Fibroblast of peridontal ligament (primary cell): Measurements from ENCODE around the gene DHRS7B.
A peak's percentile ranks its signal among the peaks of the same experiment; 100 is the strongest.

ENCODE experiments used
- DNase-seq: peaks from one replicate; pipeline ENCODE4 v3.0.0-alpha.2; 2010; ENCODE audit errors: extremely low read depth

The DHRS7B gene

DNA sequence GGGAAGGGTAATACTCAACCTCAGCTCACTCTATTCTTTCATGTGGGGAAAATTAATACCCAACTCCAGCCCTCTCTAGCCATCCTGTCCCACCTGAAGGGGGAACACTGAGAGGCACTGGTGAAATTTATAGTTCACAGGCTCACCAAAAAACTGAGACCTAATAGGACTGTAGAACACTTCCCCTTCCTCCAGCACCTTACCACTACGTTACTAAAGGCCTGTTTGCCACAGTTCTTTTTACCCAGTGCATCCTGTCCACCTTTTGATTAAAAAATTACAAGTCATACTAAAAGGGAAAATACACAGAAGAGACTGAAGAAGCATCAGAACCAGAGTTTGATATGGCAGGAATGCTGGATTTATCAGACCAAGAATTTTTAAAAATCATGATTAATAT, 26.0 kb downstream of the DHRS7B start:
- DNase-seq = no peak

DNA sequence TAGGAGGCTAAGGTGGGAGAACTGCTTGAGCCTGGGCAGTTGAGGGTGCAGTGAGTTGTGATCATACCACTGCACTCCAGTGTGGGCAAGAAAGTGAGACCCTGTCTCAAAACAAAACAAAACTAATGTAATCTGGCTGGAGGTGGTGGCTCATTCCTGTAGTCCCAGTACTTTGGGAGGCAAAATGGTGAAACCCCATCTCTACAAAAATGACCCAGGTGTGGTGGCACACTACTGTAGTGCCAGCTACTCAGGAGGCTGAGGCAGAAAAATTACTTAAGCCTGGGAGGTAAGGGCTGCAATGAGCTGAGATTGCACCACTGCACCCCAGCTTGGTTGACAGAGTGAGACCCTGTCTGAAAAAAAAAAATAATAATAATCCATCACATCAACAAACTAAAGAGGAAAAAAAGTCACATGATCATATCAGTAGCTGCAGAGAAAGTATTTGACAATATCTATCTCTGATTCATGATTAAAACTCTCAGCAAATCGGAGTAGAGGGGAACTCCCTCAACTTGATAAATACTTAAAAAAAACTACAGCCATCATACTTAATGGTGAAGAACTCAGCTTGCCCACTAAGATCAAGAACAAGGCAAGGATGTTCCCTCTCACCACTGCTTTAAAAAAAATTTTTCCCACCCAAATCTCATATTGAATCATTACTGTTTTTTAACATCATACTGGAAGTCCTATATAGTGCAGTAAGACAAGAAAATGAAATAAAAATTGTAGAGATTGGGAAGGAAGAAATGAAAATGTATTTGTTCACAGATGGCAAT, 31.0 kb downstream of the DHRS7B start:
- no peak for DNase-seq

DNA sequence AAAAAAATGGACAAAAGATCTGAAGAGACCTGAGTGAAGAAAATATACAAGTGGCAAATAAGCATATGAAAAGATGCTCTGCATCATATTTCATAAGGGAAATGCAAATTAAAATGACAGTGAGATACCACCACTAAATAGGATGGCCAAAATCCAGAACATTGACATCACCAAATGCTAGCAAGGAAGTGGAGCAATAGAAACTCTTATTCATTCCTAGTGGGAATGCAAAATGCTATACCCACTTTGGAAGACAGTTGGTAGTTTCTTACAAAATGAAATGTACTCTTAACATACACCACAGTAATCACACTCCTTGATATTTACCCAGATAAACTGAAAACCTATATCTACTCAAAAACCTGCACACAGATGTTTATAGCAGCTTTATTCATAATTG, 33.6 kb downstream of the DHRS7B start:
- DNase-seq = peak; percentile 24

DNA sequence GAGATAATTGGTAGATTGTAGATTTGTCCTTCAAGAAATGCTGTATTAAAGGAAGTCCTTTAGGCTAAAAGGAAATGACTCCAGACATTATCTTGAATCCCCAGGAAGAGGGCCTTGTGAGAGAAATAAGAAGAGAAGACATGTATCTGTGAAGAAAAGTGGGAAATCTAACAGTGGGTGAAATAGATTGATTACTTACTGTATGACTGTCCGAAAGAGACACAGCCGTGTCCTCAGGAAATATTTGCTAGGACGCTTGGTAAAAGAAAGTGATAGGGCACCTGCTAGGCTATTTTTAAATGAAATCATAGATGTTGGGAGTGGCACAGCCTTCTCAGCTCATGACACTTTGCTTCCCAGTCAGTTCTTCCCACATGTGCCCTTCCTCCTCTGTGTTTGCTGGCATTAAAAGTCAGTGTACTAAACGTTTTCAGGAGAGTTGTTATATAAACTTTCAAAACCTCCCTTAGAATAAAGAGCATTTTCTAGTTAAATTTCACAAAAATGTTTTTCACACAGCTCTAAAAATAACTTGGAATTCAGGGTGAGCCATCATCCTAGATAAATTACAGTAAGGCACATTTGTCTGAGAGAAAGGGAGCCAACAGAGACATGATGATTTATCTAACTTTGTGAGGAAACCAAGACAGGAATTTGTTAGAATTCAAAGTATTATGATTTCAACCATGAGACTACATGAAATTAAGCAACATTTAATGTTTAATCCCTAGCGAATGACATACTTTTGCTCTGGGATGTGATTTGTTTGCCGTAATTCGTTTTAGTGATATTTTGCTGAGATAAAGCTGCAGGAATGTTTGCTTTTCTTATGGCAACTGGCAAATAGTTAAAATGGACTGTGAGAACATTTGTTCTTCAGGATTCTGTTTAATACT, 35.0 kb downstream of the DHRS7B start:
- DNase-seq = peak; percentile 94

DNA sequence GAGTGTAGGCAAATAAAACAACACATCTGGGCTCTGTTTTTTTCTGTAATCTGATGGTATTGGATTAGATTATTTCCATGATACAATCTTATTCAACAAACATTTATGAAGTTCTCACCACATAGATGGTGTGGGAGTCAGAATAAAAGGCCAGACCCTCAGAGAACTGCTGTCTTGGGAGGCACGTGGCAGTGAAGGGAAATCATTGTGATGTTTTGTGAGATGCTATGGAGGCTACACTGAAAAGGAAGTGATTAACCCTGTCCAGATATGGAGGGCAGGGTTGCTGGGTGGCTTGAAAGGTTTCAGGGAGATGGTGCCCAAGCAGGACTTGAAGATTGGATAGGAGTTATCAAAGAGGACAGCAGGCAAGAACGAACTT, 35.6 kb downstream of the DHRS7B start:
- no peak for DNase-seq

DNA sequence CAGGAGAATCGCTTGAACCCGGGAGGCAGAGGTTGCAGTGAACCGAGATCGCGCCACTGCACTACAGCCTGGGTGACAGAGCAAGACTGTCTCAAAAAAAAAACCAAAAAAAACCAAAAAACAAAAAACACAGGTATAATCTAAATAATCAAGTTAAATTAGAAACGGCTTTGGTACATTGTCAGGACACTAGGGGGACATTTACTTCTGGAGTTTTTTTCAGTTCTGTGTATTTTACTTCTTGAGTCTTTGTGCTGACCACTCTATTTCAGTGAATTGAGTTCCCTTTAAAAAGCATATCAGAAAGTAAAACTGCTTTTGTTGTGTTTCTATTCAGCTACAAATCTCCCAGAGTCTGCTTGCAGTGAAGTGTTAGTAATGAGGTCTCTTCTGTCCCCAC, 36.3 kb downstream of the DHRS7B start:
- DNase-seq = peak; percentile 5

DNA sequence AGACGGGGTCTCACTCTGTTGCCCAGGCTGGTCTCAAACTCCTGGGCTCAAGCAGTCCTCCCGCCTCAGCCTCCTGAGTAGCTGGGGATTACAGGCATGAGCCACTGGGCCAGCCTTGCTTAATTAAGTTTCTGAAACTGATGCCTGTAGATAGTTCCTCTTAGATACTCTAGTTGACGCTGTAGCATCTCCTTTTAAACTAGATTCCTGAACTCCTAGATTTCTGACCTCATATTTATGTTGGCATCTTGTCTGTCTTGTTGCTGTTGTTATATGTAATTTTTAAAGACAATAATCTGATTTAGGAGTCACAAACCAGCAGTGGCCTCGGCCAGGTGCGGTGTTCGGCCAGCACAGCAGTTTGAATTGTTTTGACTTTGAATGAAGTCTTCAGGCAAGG, 37.5 kb downstream of the DHRS7B start:
- DNase-seq = peak; percentile 40

DNA sequence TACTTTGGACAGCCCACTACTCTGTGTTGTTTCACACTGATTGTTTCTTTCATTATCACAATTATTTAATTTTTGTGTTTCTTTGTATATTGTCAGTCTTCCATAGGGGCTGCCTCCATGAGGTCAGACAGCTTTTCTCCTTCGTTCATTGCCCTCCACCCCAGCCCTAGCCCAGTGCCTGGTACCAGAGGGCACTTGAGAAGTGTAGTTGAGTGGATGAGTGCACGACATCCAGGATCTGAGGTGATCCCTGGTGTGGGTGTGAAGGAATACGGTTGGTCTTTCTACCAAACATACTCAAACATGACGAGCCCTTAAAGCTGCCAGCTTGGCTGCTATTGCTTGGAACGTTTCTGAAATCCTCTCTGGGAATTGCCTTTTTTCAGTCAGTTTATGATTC, 37.9 kb downstream of the DHRS7B start:
- no peak for DNase-seq

DNA sequence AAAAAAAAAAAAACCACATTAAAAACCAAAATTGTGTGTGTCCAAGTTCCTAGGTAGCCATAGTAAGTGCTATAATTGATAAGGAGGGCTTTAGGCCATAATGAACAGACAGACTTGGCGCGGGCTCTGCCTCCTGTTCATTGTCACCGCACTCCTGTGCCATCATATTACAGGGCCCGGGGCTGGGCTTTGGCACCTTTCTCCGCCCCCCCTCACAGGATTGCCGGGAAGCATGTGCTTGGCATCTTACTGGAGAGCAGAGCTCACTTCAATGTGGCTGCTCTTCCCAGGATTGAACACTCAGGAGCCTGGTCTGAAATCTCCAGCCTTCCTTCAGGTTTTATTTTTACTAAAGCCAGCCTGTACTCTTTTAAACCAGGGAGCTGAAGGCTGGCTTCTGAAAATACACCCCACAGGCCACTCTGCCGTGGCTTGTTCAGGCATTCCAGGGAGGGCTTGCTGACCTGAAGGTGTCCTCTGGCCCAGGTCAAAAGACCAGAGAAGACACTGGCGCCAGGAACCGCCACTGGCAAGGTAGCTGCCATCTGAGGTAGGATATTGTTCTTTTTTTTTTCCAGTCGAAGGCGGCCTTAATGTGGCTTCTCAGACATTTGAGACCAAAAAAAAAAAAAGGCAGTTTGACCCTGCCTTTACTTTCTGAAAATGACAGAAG, 39.3 kb downstream of the DHRS7B start:
- DNase-seq = peak; percentile 3

DNA sequence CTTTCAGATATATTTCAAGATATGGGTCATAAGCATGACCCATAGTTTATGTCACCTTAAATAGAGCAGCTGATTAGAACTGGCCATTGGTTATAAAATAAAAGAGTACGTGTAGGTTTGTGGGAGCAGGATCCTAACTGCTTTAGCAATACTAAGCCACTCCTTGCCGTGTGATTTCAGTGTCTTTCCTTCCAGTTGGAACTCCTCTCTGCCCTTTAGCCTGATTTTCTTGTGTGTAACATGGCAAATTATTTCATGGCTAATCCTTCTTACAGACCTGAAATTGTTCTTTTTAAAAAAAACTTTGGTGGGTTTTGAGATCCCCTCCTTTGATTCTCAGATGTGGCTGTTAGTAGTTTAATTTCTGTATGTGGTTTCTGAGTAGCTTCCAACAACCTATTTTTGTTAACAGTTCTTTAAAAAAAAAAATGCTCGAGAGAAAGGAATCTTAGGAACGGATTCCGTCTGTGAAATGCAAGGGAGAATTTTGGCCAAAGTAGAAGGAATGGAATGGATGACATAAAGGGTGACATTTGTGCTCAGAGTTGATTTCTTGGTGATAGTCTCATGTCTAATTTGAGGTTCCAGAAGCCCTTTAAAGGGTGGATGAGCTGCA, 39.9 kb downstream of the DHRS7B start:
- peak; percentile 78 for DNase-seq

DNA sequence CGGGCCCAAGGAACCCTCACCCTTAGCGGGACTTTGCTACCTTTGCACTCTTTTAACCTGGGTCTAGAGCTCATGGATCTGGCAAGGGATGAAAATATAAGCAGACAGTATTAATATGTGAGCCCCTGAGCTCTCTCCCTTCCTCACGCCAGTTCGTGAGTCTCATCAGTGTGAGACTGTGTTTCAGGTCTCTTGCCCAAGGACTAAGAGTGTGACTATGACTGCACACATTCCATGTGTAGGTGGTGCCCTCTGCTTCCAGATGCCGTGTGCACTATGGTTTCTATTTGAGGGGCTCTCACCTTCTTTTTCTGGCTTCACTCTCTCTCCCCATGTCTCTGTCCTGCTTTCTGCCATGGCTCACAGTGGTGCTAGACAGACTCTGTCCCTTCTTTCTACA, 40.5 kb downstream of the DHRS7B start:
- peak; percentile 26 for DNase-seq

DNA sequence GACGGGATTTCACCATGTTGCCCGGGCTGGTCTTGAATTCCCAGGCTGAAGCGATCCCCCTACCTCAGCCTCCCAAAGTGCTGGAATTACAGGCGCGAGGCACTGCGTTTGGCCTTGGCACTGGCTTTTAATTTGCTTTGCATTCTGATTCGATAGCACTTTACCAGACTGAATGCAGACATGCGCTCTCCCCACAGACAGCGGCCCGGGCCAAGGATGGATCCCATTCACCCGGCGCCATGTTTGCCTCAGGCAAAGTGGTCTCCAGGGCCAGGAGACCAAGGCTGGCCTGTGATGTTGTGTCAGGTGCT, 41.7 kb downstream of the DHRS7B start:
- DNase-seq = no peak

DNA sequence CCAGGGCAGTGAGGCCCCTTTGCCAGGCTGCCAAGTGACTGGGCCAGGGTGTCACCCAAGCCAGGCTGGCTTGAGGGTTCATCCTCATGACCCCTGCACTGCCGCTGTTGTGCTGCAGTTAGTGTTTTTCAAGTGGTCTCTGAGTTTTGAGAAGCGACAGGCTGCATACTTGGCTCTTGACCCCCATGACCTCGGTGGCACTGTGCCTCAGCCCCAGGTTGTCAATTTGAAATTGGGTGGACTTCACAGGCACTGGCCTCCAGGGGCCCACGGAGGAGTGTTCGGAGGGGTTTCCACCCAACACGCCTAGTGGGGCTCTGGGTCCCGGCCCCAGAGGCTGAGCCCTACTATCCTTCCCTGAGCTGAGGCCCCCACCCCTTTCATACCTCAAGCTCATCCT, 42.7 kb downstream of the DHRS7B start:
- no peak for DNase-seq

DNA sequence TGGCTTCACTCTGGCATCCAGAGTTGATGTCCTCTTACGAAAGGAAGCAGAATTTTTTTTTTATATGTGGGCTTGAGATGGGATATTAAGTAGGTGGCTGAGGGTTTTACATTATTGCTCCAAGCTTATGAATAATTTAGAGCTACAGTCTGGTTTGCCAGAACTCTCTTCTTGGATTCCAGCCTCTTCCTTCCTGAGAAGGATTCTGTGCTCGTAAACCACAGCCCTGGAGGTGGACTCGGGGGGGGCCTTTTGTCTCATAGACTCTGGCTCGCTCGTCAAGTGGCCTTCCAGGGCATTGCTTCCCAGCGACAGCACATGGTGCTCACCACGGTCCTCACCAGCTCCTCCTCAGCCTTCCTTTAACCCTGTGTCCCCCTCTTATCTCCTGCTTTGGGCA, 44.0 kb downstream of the DHRS7B start:
- no peak for DNase-seq

DNA sequence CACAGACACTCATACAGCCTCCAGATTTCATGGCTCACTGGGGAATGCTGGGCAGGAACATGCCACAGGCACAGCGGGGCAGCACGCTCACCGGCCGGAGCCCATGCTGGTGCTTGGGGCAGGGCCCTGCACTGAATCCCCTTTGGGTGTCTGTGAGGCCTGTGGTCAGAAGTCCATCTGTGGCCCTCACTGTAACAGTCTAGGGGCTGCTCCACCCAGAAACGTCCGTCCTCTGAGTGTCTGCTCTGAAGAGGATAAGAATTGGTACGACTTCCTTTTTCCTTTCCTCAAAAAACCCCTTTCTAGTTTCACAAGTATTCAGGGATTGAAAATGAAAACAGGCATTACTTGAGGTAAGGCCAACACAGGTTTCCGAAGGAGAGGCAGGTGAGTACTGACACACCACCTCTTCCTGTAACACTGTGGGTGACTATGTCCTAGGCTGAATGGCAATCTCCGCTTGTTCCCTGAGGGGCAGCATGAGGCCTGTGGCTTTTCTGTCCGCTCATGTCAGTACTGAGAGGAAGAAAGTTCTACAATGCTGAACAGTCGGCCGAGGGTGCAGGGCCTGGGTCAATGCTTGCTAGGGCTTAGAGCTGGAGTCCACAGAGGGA, 44.7 kb downstream of the DHRS7B start:
- DNase-seq = no peak

DNA sequence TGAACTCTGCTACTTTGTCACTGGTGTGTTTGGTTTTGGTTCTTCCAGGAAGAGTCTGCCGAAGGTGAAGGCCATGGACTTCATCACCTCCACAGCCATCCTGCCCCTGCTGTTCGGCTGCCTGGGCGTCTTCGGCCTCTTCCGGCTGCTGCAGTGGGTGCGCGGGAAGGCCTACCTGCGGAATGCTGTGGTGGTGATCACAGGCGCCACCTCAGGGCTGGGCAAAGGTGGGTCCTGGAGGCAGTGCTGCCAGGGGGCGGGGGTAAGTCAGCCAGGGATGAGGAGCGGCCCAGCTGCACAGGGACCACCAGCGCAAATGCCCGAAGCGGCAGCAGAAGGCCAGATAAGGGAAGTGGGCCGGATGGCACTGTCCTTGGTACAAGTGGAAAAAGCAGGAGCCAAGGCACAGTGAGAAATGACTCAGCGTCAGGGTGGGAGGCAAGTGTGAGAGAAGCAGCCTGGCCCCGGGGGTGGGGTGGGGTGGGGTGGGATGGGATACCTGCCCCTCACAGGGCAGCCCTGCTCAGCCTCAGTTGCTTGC, 45.3 kb downstream of the DHRS7B start:
- DNase-seq = no peak

DNA sequence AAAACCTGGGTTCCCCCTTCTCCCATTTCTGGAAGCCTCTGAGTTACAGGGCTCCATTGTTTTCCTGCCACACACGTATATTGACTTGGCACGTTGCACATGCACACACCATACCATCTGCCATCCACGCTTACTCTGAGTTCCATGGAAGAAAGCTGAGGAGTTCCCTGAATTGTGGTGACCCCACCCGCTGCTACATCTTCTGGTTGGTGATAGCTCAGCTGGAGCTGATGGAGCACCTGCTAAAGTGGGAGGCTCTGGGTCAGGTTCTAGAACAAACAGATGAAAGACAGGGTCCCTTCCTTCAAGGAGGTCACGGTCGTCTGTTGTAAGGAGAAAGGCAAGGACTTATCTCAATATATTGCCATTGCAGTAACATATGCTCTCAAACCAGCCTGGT, 46.1 kb downstream of the DHRS7B start:
- DNase-seq = no peak

DNA sequence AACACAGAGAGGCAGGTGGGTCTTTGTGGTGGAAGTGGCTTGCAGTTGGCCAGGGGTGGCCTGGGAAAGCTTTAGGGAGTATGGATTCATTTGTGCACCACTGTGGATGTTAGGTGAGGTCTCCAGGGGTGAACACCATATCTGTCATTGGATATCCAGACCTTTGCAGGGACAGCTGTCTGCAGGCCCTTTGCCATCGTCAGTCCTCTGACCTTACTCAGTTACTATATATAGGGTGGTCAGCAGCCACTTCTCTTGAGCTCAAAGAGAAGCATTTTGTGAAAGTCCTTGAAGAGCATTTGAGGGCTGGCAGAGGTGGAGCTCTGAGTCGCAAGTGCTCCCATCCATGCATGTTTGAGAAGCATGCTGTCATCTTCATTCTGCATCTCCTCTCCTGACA, 46.8 kb downstream of the DHRS7B start:
- DNase-seq = no peak

DNA sequence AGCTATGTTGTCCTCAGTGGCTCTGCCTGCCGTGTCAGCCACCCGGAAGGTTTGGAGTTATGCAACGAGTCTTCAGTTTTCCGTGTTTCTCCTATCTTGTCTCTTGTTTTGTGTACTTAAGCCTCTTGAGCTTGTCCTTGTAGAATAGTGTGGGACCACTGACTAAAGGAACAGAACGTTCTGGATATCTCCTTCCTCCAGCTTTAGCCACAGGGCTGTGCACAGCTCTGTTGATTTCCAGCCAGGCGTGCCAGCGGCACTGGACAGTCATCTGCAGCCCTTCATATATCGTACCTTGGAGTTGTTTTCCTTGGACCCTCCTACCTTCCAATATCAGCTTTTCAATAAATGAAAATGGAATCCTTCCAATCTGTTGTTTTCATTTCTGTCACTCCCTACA, 47.4 kb downstream of the DHRS7B start:
- no peak for DNase-seq

DNA sequence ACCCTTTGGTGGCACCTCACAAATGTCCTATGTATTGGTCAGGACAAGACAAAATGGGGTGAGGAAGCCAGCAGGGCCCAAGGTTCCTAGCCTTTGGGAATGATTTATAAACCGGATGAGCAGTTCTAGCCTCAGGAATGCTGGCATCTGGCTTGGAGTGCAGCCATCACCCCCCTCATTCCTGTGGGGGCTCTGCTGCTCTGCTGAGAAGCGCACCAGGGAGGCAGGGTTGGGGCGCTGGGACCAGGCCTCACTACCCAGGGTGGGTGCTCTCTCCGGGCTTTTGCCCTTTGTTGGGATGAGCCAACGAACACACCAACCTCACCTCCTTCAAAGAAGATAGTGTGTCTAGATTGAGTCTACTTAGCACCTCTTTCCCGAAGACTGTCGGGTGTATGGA, 47.9 kb downstream of the DHRS7B start:
- DNase-seq = peak; percentile 51

DNA sequence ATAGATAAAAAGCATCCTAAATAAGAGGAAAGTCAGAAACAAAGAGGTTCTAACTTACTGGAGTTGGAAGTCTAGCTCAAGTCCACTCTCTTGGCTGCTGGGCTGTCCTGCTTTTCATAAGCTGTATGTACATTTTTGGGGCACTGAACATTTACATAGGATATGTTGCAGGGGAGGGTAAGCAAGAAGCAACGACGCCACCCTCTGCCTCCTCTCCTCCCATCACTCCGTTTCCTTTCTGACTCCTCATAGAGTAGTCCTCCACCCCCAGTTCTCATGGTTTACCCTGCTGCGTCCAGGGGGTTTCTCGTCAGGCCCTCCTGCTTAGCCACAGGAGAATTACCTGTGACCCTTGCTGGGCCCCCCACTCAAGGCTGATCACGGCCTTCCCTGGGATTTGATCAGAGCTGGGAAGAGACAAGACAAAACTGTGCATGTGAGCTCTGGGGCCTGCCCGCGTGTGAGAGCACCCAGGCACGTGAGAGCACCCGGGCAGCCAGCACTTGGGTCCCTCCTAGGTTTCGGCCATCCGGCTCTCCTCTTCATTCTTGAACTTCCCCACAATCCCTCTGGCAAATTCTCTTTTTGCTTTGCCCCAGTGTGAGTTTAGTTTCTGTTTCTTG, 50.1 kb downstream of the DHRS7B start:
- DNase-seq = no peak
